ENCODE measurements around the gene DCLK2.

The DCLK2 gene

DNA sequence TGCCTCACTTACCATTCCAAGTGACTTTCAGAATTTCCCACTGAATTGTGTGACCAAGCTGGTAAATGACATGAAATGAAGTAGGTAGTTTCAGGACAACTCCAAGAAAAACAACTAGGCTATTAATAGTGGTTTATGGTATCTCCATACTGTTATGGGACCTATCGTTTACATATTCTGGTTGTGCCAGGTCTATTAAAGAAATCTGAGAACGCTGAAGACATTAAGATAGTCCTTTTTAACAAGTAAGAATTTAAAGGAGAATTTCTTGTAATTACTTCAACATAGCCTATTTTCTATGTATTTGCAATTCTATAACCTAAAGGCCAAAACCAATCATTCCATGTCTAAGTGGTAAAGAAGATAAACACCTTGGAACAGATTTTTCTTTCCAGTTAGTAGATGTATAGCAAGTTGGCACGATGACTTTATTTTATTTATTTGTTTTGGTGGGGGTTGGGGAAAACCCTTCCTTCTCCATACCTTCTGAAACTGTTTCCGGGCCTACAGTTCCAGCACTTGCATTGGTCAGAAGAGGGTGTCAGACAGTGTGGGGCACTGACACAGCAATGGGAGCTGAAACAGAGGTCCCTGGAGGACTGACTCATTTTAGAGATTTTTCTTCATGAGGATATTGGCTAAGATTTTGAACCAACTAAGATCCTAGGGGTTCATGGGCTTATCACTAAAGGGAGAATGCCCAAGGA lies 7.6 kb upstream of the DCLK2 start:
- no peak for DNase-seq

DNA sequence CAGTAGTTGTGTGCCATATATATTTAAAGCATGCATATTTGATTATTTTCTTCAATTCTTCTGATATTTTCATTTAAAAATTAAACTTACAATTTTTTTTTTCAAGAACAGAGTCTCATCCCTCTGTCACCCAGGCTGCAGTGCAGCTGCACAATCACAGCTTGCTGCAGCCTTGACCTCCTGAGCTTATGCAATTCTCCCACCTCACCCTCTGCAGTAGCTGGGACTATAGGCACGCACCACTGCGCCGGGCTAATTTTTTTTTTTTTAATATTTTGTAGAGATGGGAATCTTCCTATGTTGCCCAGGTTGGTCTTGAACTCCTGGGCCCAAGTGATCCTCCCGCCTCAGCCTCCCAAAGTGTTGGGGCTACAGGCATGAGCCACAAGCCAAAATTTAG lies 5.8 kb upstream of the DCLK2 start:
- no peak for DNase-seq

DNA sequence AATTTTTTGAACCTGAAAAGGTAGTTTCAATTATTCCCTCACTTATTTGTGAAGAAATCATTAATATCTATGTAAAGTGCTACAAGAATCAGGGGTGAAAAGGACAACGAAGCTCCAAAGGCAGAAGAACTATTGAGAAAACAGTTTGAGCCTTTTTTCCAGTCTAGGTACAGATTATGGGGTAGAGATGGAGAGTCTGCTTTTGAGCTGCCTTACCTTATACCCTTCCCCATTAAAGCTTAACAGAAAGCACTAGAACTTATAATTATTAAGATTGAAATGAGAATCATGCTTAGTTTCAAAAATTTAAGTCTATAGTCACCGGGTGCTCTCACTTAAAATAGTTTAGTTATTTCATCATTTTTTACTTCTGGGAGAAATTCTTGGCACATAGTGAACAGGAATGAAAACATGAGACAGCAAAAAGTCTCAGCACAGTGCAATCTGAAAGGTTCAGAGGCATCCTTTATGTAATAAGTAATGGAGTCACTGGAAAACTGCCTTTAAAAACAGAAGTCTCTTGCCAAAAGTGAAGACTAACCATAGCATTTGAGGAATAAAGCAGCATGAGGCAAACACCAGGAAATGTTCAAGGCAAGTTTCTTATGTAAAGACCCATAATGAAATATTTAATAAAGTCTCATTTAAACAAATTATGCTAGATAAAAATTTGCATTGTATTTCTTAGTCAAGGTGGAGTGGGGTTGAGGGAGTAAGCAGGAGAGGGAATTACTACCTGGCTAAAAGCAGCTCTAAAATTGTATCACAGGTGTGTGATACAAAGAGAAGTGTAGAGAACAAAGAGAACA lies 5.1 kb upstream of the DCLK2 start:
- no peak for DNase-seq

DNA sequence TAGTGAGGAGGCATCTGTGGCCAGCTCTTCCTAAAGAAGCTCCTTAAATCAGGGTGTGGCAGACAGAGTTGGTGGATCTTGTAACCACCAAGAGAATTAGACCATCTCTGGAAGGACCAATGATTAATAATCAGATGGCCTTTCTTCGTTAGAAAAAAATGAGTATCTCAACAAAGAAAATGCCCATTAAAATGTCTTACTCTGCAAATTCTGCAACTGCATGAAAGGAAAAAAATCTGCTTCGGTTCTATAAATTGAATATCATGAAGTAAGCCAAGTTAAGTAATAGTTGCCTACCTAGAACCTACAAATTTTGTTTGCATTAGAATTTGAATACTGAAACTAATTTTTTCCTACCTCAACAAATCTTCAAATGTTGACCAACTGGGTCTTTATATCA lies 4.2 kb upstream of the DCLK2 start:
- DNase-seq, result no peak

DNA sequence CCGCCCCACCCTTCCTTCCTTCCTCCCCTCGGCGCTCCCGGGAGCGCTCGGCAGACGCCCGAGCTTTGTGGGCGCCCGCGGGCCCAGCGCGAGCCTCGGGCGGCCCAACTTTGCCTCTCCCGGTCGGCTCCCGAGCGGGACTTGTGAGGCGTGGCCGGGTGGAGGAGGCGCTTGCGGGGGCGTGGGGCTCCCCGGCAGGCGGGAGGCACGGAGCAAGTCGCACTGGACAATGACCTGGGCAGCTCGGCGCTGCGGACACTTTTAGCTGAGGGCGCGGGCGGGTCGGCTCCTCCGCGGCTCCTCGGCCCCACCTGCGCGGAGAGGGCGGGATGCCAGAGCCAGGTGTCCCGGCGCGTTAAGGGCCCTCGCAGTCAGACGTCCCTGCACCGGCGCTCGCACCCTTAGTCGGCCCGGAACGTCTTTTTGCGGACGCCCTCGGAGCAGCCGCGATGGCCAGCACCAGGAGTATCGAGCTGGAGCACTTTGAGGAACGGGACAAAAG lies 385 bp downstream of the DCLK2 start:
- no peak for DNase-seq

DNA sequence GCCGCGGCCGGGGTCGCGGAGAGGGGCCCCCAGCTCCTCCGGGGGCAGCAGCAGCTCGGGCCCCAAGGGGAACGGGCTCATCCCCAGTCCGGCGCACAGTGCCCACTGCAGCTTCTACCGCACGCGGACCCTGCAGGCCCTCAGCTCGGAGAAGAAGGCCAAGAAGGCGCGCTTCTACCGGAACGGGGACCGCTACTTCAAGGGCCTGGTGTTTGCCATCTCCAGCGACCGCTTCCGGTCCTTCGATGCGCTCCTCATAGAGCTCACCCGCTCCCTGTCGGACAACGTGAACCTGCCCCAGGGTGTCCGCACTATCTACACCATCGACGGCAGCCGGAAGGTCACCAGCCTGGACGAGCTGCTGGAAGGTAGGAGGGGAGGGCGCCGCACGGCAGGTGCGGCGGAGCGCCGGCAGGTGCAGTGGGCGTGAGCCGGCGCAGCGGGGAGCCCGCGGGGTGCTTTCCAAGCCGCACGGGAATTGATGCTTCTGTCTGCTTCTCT lies 886 bp downstream of the DCLK2 start:
- peak; percentile 53 for DNase-seq

DNA sequence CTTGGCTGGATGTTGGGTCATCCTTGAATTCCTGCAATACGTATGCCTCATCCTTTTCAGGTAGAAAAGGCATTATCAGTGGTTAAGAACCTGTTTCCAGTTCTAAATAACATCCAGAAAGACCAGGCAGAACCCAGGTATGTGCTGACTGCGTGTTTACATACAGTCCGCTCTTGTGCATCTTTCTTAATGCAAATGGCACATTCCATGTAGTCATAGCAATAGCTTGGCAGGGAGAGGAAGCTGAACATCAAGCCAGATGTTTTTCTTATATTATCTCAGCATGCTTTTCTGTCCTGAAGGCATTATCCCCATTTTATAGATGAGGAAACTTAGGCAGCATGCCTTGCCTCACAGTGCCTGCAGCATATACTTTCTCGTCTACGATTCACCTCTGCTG lies 2.1 kb downstream of the DCLK2 start:
- DNase-seq, result no peak

DNA sequence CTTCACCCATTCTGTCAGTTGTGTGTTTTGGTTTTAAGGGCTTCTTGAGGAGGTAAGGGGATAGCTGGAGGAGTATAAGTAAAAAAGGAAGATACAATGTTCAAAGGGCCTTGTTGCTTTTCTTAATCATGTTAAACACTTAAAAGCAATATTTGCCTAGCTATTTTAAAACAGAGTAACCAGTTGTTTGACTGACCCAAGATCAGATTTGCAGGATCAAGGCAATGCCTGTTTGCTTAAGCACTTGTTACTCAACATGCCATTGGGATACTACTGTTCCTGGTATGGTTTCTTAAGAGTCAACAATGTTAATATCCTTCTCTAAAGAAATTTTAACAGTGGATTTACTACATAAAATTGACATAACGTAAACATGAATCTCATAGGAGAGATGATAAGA lies 2.6 kb downstream of the DCLK2 start:
- DNase-seq, result no peak

DNA sequence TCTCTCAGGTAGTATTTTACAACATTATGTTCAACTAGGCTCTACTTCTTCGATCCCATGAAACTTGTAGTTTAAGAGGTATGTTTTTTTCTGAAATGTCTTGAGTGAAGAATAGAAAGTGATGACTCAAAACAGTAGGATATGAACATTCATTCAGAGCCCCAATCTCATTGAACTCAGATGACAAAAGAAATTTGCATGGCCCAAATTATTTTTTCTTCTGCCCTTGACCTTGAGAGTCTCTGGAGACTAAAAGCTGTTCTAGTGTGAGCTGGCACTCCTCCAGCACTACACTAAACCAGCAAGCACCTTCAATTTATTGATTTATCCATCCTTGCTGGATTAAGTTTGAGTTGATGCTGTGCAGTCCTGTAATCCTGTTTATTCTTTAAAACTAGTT lies 4.0 kb downstream of the DCLK2 start:
- peak; percentile 4 for DNase-seq

DNA sequence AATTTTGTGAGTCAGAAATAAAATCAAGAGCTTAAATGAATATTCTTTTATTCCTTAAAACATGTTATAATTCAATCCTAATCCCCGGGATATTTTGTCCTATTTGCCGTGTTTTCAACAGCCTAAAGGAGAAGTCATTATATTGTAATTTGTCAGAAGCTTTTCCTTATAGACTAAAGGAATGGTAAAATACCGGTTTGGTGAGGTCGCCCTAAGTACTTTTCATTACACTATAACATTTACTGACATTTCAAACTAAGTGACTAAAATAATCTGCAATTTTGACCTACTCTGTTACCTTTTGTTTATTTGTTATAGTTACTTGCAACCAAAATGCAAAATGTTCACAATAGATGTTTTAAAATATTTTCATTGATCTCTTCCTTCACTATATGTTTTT lies 8.8 kb downstream of the DCLK2 start:
- DNase-seq, result no peak

DNA sequence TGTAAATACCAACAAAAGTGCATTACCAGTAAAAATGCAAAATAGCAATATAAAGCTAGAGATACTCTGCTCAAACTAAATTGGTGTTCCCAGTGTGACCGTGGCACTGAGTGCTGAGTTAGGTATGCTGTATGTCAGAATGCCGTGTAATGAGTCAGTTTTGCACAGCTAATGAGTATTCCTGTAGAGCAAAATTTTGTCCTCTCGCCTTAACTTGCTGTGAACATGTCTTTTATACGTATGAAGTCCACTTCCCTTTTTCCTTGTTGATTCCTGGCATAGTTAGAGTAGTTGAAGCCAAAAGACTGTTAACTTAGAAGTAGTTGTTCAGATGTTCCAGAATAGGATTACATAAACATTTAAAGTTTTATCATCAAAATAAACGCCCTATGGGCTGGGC lies 11.5 kb downstream of the DCLK2 start:
- DNase-seq, result no peak

DNA sequence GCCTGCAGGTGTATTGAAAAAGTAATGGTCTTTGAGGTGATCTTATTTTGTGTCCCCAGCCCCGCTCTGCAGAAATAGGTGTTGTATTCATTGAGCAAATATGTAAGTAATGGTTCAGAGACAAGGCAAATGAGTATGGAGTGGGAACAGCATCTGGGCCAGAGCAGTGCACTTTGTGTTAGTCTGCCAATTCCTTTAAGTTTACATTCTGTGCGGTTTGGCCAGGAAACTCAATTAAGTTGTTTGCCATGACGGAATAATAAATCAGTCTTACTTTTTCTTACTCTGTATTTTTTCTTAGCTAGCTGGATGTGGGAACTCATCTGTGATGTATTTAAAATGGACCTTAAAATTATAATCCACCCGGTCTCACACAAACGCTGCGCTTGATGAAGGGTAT lies 12.6 kb downstream of the DCLK2 start:
- no peak for DNase-seq

DNA sequence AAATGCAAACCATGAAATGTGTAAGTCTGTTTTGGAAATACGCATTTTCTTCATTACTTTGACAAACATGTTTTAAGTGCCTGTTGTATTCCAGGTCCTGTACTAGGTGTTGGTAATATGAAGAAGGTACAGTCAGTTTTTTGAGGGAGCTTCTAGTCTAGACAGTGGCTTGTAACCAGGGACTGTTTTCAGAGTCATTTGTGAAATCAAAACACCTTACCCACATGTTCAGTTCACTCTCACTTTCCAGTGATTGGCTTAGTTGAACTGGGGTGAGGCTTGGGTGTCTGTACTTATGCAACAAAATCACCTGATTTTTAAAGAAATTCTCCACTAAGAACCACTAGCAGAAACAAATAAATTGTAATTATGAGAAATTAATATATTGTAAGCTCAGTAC lies 16.4 kb downstream of the DCLK2 start:
- no peak for DNase-seq

DNA sequence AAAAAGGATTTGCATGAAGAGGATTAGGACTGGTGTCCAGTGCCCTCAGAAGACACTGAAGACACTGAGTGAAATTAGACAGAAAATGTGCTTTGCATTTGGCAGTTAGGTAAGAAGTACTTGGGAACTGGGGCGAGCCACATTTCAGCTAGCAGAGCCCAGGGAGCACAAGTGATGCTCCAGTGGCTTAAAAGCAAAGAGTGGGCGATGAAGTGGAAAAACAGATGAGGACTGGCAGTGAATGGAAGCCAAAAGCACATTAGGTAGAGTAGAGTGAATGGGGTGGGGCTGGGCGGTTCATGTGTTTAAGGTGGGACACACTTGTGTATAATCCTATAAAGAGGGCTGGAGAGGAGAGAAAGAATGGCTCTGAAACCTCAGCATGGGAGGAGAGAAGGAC lies 18.4 kb downstream of the DCLK2 start:
- peak; percentile 48 for DNase-seq

DNA sequence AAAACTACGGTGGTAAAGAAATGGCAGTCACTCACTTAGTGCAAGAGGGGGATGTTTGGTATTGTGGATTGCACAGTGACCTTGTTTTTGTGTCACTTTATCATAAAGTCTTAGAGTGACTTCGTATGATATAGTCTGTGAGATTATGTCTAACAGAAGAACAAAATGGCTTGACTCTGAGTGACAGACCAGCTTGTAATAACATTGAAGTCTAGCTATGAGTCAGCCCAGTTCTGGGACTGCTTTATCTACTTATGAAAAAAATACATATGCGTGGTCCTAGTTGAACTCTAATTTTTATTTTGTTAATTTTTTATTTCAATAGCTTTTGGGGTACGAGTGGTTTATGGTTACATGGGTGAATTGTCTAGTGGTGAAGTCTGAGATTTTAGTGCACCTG lies 20.0 kb downstream of the DCLK2 start:
- no peak for DNase-seq

DNA sequence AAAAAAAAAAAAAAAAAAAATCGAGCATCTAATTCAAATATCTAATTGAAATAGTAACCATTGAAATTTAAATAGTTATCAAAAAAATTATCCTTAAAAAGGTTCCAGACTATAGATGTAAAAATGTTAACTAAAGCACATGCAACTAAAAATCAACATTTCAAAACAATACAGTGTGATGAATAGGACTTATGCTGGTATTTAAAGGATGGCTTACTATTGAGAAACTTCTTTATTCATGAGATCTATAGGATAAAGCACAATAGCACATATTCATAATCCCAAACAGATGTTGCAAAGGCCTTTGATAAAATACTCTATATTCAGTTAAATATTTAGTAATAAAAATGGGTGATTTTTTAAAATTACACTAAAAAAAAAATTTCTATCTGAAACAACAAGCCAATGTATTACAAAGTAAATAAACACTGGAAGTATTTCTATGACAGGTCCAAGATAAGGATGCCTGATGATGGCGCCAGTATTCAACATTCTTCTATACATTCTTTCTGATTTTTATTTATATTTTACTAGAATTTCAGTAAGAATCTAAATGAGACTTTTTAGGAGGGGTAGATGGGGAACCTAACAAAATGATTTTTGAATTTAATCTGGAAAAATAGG lies 26.3 kb downstream of the DCLK2 start:
- no peak for DNase-seq

DNA sequence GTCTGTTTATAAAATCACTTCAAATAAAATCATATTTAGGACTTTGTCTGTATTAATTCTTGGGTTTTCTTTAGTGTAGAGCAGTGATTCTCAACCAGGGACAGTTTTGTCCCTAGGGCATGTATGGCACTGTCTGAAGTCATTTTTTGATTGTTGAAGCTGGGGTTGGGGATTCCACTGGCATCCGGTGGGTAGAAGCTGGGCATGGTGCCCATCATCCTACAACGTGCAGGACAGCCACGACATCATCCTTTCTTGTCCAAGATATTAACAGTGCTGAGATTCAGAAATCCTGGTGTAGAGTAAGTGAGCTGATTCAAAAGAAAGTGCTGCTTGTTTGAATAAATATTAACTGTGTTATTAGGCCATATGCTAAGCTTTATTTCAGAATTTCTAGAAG lies 28.6 kb downstream of the DCLK2 start:
- DNase-seq, result no peak

DNA sequence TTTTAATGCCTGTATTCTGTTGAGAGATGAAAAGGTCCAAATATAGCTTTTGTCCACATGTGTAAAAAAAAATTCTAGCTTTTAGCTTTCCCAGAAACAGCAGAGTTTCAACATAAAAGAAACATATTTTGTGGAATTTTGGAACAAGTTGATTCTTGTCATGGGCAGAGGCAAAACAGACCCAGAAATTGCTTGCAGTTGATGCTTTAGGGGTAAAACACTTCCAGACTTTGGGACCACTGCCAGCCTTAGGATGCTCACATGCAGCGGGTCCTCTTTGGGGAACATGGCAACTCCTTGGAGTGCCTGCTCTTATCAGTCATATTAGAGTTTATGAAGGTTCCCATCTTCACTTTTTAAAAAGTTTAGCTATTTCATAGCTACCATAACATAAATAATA lies 30.4 kb downstream of the DCLK2 start:
- no peak for DNase-seq

DNA sequence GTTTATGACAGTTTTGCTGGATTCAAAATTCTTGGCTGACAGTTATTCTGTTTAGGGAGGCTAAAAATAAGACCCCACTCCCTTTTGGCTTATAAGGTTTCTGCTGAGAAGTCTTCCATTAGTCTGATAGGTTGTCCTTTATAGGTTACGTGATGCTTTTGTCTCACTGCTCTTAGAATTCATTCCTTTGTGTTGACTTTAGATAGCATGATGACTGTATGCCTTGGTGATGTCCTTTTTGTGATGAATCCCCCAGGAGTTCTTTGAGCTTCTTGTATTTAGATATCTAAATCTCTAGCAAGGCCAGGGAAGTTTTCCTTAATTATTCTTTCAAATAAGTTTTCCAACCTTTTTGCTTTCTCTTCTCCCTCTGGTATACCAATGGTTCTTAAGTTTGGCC lies 36.4 kb downstream of the DCLK2 start:
- no peak for DNase-seq

DNA sequence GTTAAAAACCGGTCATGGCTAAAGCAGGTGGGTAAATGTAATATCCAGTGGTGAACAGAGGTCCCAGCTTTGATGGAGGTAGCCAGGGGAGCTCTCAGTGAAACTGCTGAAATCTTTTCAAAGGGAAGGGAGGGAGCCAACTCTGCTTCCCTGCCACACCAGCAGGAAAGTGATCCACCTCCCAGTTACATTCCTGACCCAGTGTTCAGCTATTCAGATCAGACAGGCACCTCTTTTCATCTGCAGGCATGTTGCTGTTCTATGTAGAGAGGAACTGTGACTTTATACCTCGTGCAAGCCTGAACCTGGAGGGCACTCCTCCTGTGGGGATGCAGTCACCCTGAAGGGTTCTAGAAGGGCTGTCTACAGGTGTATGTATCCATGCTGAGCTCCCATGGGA lies 37.6 kb downstream of the DCLK2 start:
- no peak for DNase-seq

DNA sequence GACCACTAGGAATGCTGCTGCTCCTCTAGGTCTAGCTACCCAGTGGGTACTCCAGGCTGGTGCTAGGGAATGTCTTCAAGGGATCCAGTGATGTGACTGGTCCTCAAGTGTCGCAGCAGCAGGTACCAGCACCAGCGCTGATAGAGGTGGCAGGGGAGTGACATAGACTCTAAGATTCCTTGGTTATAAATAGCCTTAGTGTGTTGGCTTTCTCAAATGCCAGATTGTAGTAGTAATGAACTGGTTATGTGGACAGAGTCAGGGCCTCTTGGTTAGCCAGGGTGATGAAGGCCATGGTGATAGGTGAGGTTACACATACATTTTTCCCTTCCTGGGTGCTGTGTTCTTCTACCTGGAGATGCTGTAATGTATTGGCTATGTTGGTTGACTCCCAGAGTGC lies 38.3 kb downstream of the DCLK2 start:
- no peak for DNase-seq

DNA sequence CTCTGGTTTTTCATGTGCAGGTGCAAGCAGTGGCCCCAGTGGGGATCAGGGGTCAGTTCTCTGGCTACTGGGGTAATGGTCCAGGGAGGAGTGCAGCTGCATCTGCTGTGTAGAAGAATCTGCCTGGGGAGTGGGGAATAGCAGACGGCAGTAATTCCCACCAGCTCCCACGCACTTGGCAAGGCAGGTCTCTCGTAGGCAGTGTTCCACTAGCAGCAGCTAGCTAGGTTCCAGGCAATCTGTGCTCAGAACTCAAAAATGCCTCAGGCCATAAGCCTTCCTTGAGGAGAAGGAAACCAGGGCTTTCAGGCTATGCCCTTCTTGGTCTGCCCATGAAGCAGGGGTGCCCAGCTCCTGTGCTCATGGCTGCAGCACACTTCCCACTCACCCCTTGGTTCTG lies 38.8 kb downstream of the DCLK2 start:
- DNase-seq, result no peak

DNA sequence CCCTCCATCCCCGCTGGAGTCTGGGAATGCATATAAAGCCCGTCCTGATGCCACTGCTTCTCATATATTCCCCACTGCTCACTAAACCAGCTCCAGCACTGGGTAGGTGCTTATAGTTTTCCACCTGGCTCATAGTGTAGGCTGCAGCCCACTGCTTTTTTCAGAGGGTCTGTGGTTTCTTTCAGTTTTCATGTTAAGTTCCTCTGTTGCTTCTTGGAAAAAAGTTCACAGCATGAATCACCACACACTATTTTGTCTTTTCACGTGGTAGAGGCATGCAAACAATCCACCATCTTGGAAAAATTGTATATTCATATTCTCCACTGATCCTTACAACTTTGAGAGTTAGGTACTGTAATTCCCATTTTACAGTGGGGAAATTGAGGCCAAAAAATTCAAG lies 39.4 kb downstream of the DCLK2 start:
- DNase-seq, result no peak

DNA sequence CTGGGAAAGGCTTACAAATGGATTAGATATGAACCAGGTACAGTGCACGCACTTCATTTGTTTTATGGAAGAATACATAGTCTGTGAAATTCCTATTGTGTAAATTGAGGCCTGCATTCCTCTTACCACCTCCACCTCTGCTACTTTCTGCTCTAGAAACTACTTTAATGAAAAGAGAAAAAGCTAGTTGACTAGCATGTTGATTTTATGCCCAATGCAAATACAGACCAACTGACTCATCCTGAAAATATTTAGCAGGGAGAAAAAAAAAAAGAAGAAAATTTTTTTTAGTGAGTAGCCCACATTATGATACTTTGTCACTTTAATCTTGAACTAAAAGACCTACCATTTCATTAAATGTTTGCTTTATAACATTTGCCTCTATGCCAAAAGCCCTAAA lies 41.2 kb downstream of the DCLK2 start:
- DNase-seq, result no peak

All from NCI-H2171 treated with DMSO at 0.1 percent for 48 hours (cell line).